ENCODE results near the gene OR1D5.
"Not testable (repeated sequence)": the region's sequence is repeated elsewhere in the genome, so short reads cannot be mapped to it uniquely, and the experiment has no call there.

Gene OR1D5

GRCh38 chr17:3032258-3033247 is 30.9 kb downstream of the OR1D5 start:
- DNase-seq (ENCODE audit: low read depth in 3 of 3) = no peak

GRCh38 chr17:3030852-3031470 is 32.4 kb downstream of the OR1D5 start:
- DNase-seq (ENCODE audit: low read depth in 3 of 3) = not testable (repeated sequence)

- no peak for DNase-seq (ENCODE audit: low read depth in 3 of 3)
These were observed 33.3 kb downstream of the OR1D5 start for GRCh38 chr17:3030096-3030495.

GRCh38 chr17:3029213-3029913 is 34.0 kb downstream of the OR1D5 start:
- DNase-seq (ENCODE audit: low read depth in 3 of 3) = no peak

- DNase-seq (ENCODE audit: low read depth in 3 of 3) = no peak
These were observed 35.4 kb downstream of the OR1D5 start for GRCh38 chr17:3027786-3028532.

- no peak for DNase-seq (ENCODE audit: low read depth in 3 of 3)
These were observed 36.3 kb downstream of the OR1D5 start for GRCh38 chr17:3026856-3027751.

- DNase-seq (ENCODE audit: low read depth in 3 of 3) = no peak
These were observed 37.1 kb downstream of the OR1D5 start for GRCh38 chr17:3026125-3026855.

GRCh38 chr17:3025421-3026124 is 37.8 kb downstream of the OR1D5 start:
- no peak for DNase-seq (ENCODE audit: low read depth in 3 of 3)

GRCh38 chr17:3024346-3024745 is 39.1 kb downstream of the OR1D5 start:
- DNase-seq (ENCODE audit: low read depth in 3 of 3) = no peak

- DNase-seq (ENCODE audit: low read depth in 3 of 3) = no peak
These were observed 41.2 kb downstream of the OR1D5 start for GRCh38 chr17:3022197-3022596.

GRCh38 chr17:3020381-3020780 is 43.0 kb downstream of the OR1D5 start:
- no peak for DNase-seq (ENCODE audit: low read depth in 3 of 3)

GRCh38 chr17:3019761-3020160 is 43.6 kb downstream of the OR1D5 start:
- no peak for DNase-seq (ENCODE audit: low read depth in 3 of 3)

GRCh38 chr17:3017936-3018335 is 45.5 kb downstream of the OR1D5 start:
- DNase-seq (ENCODE audit: low read depth in 3 of 3) = no peak

GRCh38 chr17:3015890-3016289 is 47.5 kb downstream of the OR1D5 start:
- DNase-seq (ENCODE audit: low read depth in 3 of 3) = no peak

- peak; percentile 36 to 53 (median 37) for DNase-seq (ENCODE audit: low read depth in 3 of 3)
These were observed 50.4 kb downstream of the OR1D5 start for GRCh38 chr17:3012926-3013581.

Data from stimulated activated CD4-positive, alpha-beta T cell treated with anti-CD3 and anti-CD28 coated beads, TNF-alpha, amount 100 ng/mL, for 48 hours (primary cell).